NT2/D1 (cell line): ENCODE results near the gene UBL7.

Experiments
- SUZ12 ChIP-seq: IDR thresholded peaks from 2 replicates; pipeline ENCODE4 v1.6.1; 2011; ENCODE audit not compliant: insufficient read length, insufficient read depth; ENCODE audit errors: extremely low read depth
- YY1 ChIP-seq: IDR thresholded peaks from 2 replicates; pipeline ENCODE4 v1.6.1; 2011; ENCODE audit not compliant: insufficient read length, insufficient read depth

DNA sequence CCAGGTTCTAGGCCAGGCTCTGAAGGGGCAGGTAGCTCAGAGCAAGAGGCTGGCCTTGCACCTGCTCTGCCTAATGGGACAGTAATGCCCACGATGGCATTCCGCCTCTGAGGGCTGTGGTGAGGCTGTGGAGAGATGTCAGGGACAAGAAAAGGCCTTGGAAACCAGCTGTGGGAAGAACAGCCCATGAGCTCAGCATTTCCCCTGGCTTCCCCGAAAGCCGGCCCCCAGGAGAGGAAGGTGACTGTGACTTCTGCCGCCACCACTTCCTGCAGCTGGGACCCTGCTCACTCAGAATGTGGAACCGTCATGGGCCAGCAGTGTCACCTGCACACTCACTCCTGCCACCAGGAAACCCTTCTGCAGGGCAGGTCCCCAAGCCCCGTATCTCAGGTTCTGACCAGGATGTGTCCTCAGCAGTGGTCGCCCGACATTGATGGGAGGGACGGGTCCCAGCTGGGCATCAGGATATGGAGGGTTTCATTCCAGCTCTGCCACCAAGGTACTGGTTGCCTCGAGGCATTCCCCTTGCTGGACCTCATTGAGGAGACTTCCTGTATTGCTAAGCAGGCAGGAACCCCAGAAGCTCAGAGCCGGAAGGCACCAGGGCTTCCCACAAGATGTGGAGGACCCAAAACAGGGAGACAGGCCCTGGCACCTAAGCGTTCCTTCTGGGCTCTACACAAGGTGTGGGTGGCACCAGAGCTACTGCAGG is 57.9 kb downstream of the UBL7 start:
- TF ChIP-seq SUZ12 = no peak
- TF ChIP-seq YY1 = no peak
